ENCODE data around the gene LILRA1. TPM values are rescaled to one million over a fixed set of nuclear protein-coding genes. Genes with fewer than 3 reads are reported as not detected.
"Not testable (repeated sequence)": the region's sequence is repeated elsewhere in the genome, so short reads cannot be mapped to it uniquely, and the experiment has no call there.

Gene LILRA1
- total RNA-seq, 1 experiment from 2014 or later: not detected

DNA sequence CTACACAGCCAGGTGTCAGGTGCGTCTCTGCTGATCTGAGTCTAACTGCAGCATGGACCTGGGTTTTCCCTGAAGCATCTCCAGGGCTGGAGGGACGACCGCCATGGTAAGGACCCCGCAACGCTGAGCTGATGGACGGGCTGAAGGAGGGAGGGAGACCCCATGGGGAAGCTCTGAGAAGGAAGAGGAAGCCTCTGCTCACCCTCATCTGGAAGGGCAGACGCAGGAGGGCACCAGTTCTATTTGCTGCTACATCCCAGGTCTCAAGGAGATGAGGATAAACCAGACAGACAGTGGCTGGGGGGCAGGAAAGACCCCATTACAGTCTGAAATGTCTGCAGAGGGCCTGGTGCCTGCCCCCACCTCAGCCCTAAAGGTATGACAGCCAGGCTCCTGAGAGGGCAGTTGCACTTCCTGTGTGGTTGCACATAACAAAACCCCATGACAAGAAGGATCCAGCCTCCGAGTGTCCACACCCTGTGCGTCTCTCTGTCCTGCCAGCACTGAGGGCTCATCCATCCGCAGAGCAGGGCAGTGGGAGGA, 20.0 kb upstream of the LILRA1 start, which contains the start of gene LILRA2:
Gene LILRA2, plus strand, starts transcription at position 461 of the 543 bp plus-strand sequence. CDS start 89 bp downstream, outside the sequence.
- intact Hi-C loops (cut with micrococcal nuclease): no loop called here
- Histone ChIP-seq H3K4me2 (ENCODE audit: low read length) (no peak within 1 kb of the TSS), H3K9ac (ENCODE audit: low read length) (no peak within 1 kb of the TSS), H3K9me3 (ENCODE audit: low read length) (no peaks in the 10 kb centered on the region), H3K9me2 (replicated peaks; ENCODE audit: low read length) (no peaks in the 10 kb centered on the region), H3K4me1 (ENCODE audit: insufficient read depth, low read length) (no peaks in the 10 kb centered on the region), H3K4me3 (ENCODE audit: low read length) (no peak within 1 kb of the TSS), H3K36me3 (ENCODE audit: low read depth, low read length) (no peaks in the 10 kb centered on the region), H3K79me2 (ENCODE audit: low read length) (no peaks in the 10 kb centered on the region), H3F3A (ENCODE audit: low read length, unreplicated experiment) (no peaks in the 10 kb centered on the region), H3K27me3 (ENCODE audit: low read length) (peaks cover 85% of the 10 kb centered on the region), H3K27ac (ENCODE audit: low read length) (no peak within 1 kb of the TSS), H4K20me1 (ENCODE audit: low read length) (no peaks in the 10 kb centered on the region), H2AFZ (ENCODE audit: low read length) (no peak within 1 kb of the TSS)
- CTCF ChIA-PET: no interaction called here
- BruUV-seq (replicated peaks): no TSS peak
- ATAC-seq (no peak), DNase-seq (no peak)
- POLR2A ChIA-PET (ENCODE audit: unreplicated experiment): no interaction called here
- no peak for TF ChIP-seq EZH2 (IDR thresholded peaks at IDR 0.05; ENCODE audit: low read length, unreplicated experiment)
- TF ChIP-seq EZH2phosphoT487 (IDR thresholded peaks at IDR 0.05; ENCODE audit: borderline replicate concordance, low read length): no peak
- no peak for TF ChIP-seq CTCF (conservative IDR thresholded peaks at IDR 0.05; ENCODE audit: low read depth, low read length)

DNA sequence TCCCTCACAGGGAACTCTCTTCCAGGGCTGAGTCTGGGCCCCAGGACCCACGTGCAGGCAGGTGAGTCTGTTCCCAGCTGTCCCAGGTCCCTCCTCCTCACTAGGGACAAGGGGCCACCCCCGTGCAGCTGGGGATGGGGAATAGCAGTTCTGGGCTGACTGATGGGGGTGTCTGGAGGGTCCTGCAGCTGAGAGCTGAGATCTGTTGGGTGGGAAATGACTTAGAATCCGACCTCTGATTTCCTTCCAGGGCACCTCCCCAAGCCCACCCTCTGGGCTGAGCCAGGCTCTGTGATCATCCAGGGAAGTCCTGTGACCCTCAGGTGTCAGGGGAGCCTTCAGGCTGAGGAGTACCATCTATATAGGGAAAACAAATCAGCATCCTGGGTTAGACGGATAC, 19.4 kb upstream of the LILRA1 start:
- DNase-seq (no peak), ATAC-seq (no peak)
- TF ChIP-seq EZH2 (IDR thresholded peaks at IDR 0.05; ENCODE audit: low read length, unreplicated experiment) (no peak), CTCF (conservative IDR thresholded peaks at IDR 0.05; ENCODE audit: low read depth, low read length) (no peak), EZH2phosphoT487 (IDR thresholded peaks at IDR 0.05; ENCODE audit: borderline replicate concordance, low read length) (no peak)
- H2AFZ ChIP-seq (ENCODE audit: low read length): no peak overlapping the region
- intact Hi-C loops (cut with micrococcal nuclease): no loop called here
- no peak overlapping the region for H3K27ac ChIP-seq (ENCODE audit: low read length)
- no peaks in the 10 kb centered on the region for H3K9me2 ChIP-seq (replicated peaks; ENCODE audit: low read length)
- H4K20me1 ChIP-seq (ENCODE audit: low read length): no peaks in the 10 kb centered on the region
- H3K4me2 ChIP-seq (ENCODE audit: low read length): no peak overlapping the region
- H3K36me3 ChIP-seq (ENCODE audit: low read depth, low read length): no peaks in the 10 kb centered on the region
- ChIA-PET CTCF (no interaction called here), POLR2A (ENCODE audit: unreplicated experiment) (no interaction called here)
- no TSS peak for BruUV-seq (replicated peaks)
- H3K79me2 ChIP-seq (ENCODE audit: low read length): no peaks in the 10 kb centered on the region
- H3K9ac ChIP-seq (ENCODE audit: low read length): no peak overlapping the region
- H3K4me3 ChIP-seq (ENCODE audit: low read length): no peak overlapping the region
- H3F3A ChIP-seq (ENCODE audit: low read length, unreplicated experiment): no peaks in the 10 kb centered on the region
- H3K9me3 ChIP-seq (ENCODE audit: low read length): no peaks in the 10 kb centered on the region
- no peaks in the 10 kb centered on the region for H3K4me1 ChIP-seq (ENCODE audit: insufficient read depth, low read length)
- peaks cover 79% of the 10 kb centered on the region for H3K27me3 ChIP-seq (ENCODE audit: low read length)

GRCh38 chr19:54574527-54575056, 18.8 kb upstream of the LILRA1 start:
- Histone ChIP-seq H2AFZ (ENCODE audit: low read length) (no peak overlapping the region), H3K4me1 (ENCODE audit: insufficient read depth, low read length) (no peaks in the 10 kb centered on the region), H3K4me2 (ENCODE audit: low read length) (no peak overlapping the region), H3K79me2 (ENCODE audit: low read length) (no peaks in the 10 kb centered on the region), H3K9ac (ENCODE audit: low read length) (no peak overlapping the region), H3K36me3 (ENCODE audit: low read depth, low read length) (no peaks in the 10 kb centered on the region), H3K9me2 (replicated peaks; ENCODE audit: low read length) (no peaks in the 10 kb centered on the region), H3K27me3 (ENCODE audit: low read length) (peaks cover 73% of the 10 kb centered on the region), H3K9me3 (ENCODE audit: low read length) (no peaks in the 10 kb centered on the region), H4K20me1 (ENCODE audit: low read length) (no peaks in the 10 kb centered on the region), H3K4me3 (ENCODE audit: low read length) (no peak overlapping the region), H3K27ac (ENCODE audit: low read length) (no peak overlapping the region), H3F3A (ENCODE audit: low read length, unreplicated experiment) (no peaks in the 10 kb centered on the region)
- BruUV-seq (replicated peaks): no TSS peak
- intact Hi-C loops (cut with micrococcal nuclease): no loop called here
- POLR2A ChIA-PET (ENCODE audit: unreplicated experiment): no interaction called here
- ATAC-seq (no peak), DNase-seq (no peak)
- TF ChIP-seq CTCF (conservative IDR thresholded peaks at IDR 0.05; ENCODE audit: low read depth, low read length) (no peak), EZH2 (IDR thresholded peaks at IDR 0.05; ENCODE audit: low read length, unreplicated experiment) (no peak), EZH2phosphoT487 (IDR thresholded peaks at IDR 0.05; ENCODE audit: borderline replicate concordance, low read length) (no peak)
- CTCF ChIA-PET: no interaction called here

GRCh38 chr19:54575205-54575604, 18.2 kb upstream of the LILRA1 start:
- H3K27me3 ChIP-seq (ENCODE audit: low read length): peaks cover 67% of the 10 kb centered on the region
- H2AFZ ChIP-seq (ENCODE audit: low read length); H3K79me2 ChIP-seq (ENCODE audit: low read length); H3K9me3 ChIP-seq (ENCODE audit: low read length); H3K4me2 ChIP-seq (ENCODE audit: low read length); H3K4me3 ChIP-seq (ENCODE audit: low read length); DNase-seq; BruUV-seq (replicated peaks); POLR2A ChIA-PET (ENCODE audit: unreplicated experiment); H3K9ac ChIP-seq (ENCODE audit: low read length); H4K20me1 ChIP-seq (ENCODE audit: low read length); ATAC-seq; H3K36me3 ChIP-seq (ENCODE audit: low read depth, low read length); intact Hi-C loops (cut with micrococcal nuclease); H3F3A ChIP-seq (ENCODE audit: low read length, unreplicated experiment); CTCF ChIA-PET; H3K27ac ChIP-seq (ENCODE audit: low read length); H3K9me2 ChIP-seq (replicated peaks; ENCODE audit: low read length); H3K4me1 ChIP-seq (ENCODE audit: insufficient read depth, low read length): not testable (repeated sequence)
